Ishikawa (cell line): Measurements from ENCODE around the gene STK36.

Source experiments
- FOXM1 ChIP-seq: IDR thresholded peaks from 2 replicates; pipeline ENCODE4 v1.6.1; 2012; ENCODE audit warnings: low read depth, borderline replicate concordance
- TF ChIP-seq, protein P1 (sequence below): IDR thresholded peaks from 2 replicates; pipeline ENCODE4 v1.6.1; 2012

DNA sequence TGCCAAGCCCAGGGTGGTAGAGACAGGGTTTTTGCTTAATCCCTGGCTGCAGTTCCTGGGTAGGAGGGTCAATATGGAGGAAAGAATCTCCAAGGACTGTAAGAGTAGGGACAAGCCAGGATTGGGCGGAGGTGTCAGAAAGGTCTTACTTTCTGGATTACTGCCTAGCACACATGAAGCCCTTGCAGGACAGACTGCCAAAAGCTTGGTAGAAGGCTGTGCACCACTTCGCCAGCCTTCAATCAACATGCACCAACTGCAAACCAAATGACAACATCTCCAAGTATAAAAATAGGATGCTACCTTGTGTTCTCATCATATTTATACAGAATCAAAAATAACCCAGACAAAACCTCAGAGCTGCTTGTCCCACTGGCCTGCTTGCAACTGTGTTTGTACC lies 16.1 kb upstream of the STK36 start:
- no peak for TF ChIP-seq FOXM1
- TF ChIP-seq, protein P1, sequence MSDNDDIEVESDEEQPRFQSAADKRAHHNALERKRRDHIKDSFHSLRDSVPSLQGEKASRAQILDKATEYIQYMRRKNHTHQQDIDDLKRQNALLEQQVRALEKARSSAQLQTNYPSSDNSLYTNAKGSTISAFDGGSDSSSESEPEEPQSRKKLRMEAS = no peak
